K562 (cell line): ENCODE measurements around the gene NIPAL3. TPM values are rescaled to one million over a fixed set of nuclear protein-coding genes. Genes with fewer than 3 reads are reported as not detected.

ENCODE experiments used
- AFF1 ChIP-seq, 2 experiments: fragments of 450-650 bp; IDR thresholded peaks; 2 replicates each; pipeline ENCODE4 v1.6.1; 2018; ENCODE audit warnings: mild to moderate bottlenecking in 2 of 2, low read depth in 1 of 2; ENCODE audit not compliant: partially characterized antibody in 2 of 2
- ATF3 ChIP-seq, 2 experiments: fragments of 450-650 bp in 1 of 2; sonication (generic) in 1 of 2; formaldehyde crosslinking in 1 of 2; IDR thresholded peaks in 1 of 2; conservative IDR thresholded peaks in 1 of 2; 2 replicates each; pipeline versions ENCODE4 v1.6.1 to v1.8.1; 2016 to 2023; ENCODE audit warnings: mild to moderate bottlenecking in 2 of 2, moderate library complexity in 2 of 2, inconsistent platforms in 1 of 2, missing genetic modification reagents in 1 of 2
- HMGN3 ChIP-seq: IDR thresholded peaks from 2 replicates; pipeline ENCODE4 v1.6.1; 2011; ENCODE audit warnings: borderline replicate concordance, low read depth, mild to moderate bottlenecking, mixed read lengths, low read length; ENCODE audit not compliant: insufficient read length; ENCODE audit errors: extremely low read depth
- MAFF ChIP-seq: IDR thresholded peaks from 2 replicates; pipeline ENCODE4 v1.6.1; 2012; ENCODE audit warnings: low read length, improper control_type of control experiment
- PRDM10 ChIP-seq: fragments of 450-650 bp; IDR thresholded peaks from 2 replicates; pipeline ENCODE4 v1.6.1; 2018; ENCODE audit not compliant: partially characterized antibody
- U2AF2 ChIP-seq: fragments of 200-400 bp; formaldehyde crosslinking; optimal IDR thresholded peaks from 2 replicates; pipeline ENCODE3; 2017; ENCODE audit warnings: low read depth, mild to moderate bottlenecking, low read length
- ZBTB40 ChIP-seq, 2 experiments: fragments of 450-650 bp in 1 of 2; sonication (generic) in 1 of 2; formaldehyde crosslinking in 1 of 2; IDR thresholded peaks; 2 replicates each; pipeline versions ENCODE4 v1.7.1 to v1.9.0; 2016 to 2022; ENCODE audit warnings: inconsistent platforms in 1 of 2, mild to moderate bottlenecking in 1 of 2, missing genetic modification reagents in 1 of 2
- polyA plus RNA-seq, 8 experiments: library from polyadenylated mRNA; depleted of rRNA in 4 of 8; stranded (reverse) in 5 of 8; unstranded in 3 of 8; fragments of >200 nt; fragmentation: Nextera tagmentation in 2 of 8; fragmentation: Illumina TruSeq in 1 of 8; extraction: Ambion mirVana in 2 of 8; extraction: Trizol in 1 of 8; gene quantifications; 2 replicates each; pipeline versions ENCODE4 v1.2.1 to v1.2.3, GENCODE V29; 2011 to 2014; ENCODE audit warnings: inconsistent platforms in 1 of 8, missing spikeins in 1 of 8
- total RNA-seq, 7 experiments: library from RNA; depleted of rRNA in 6 of 7; stranded (reverse); fragments of >200 nt in 6 of 7; fragmentation: Illumina TruSeq in 2 of 7; extraction: Trizol in 2 of 7; gene quantifications; 2 replicates each; pipeline versions ENCODE4 v1.2.1 to v1.2.3, GENCODE V29; 2011 to 2021; ENCODE audit warnings: low replicate concordance in 1 of 7

Gene NIPAL3
- total and polyA plus RNA-seq, 9 of the 15 experiments (the other 6 are each of a cell fraction or from before 2014, with no cell fraction given), result 10.5 to 26.3 (median 16.0) TPM

GRCh38 chr1:24415334-24415909 is at the start of gene NIPAL3 (continued):
- TF ChIP-seq ATF3 (IDR thresholded peaks at IDR 0.05) (no peak), ATF3 (CRISPR knock-in tag; conservative IDR thresholded peaks at IDR 0.05) (no peak), ZBTB40 (IDR thresholded peaks at IDR 0.05) (no peak), ZBTB40 (CRISPR knock-in tag; IDR thresholded peaks at IDR 0.05) (no peak), MAFF (no peak), PRDM10 (peak; percentile 74), HMGN3 (peak; percentile 66), U2AF2 (no peak), AFF1 (IDR thresholded peaks at IDR 0.05; ENCODE audit: low read depth in 1 of 2, partially characterized antibody in 2 of 2) (no peak)
